GM21619 (cell line): Measurements from ENCODE around the gene KRT76.
"Not testable (repeated sequence)": the region's sequence is repeated elsewhere in the genome, so short reads cannot be mapped to it uniquely, and the experiment has no call there.

Experiments used
- ATAC-seq: cut with Tn5 transposase; IDR thresholded peaks from one replicate; pipeline ENCODE4 v1.9.1; 2021; ENCODE audit not compliant: unreplicated experiment

Gene KRT76

GRCh38 chr12:52797529-52797894 is 20.4 kb upstream of the KRT76 start:
- ATAC-seq, result no peak

GRCh38 chr12:52796839-52797528 is 19.8 kb upstream of the KRT76 start:
- no peak for ATAC-seq

- ATAC-seq, result no peak
These were observed 19.3 kb upstream of the KRT76 start for GRCh38 chr12:52796429-52796794.

- ATAC-seq, result no peak
These were observed 18.7 kb upstream of the KRT76 start, which contains the start of gene KRT3 for GRCh38 chr12:52795694-52796428. Gene KRT3, minus strand, starts transcription at chr12:52796117. Its CDS starts 75 bp downstream, at chr12:52796042.

- not testable (repeated sequence) for ATAC-seq
These were observed 18.2 kb upstream of the KRT76 start for GRCh38 chr12:52795332-52795674.

GRCh38 chr12:52794479-52795331 is 17.6 kb upstream of the KRT76 start:
- ATAC-seq, result no peak

GRCh38 chr12:52792185-52793029 is 15.3 kb upstream of the KRT76 start:
- no peak for ATAC-seq

GRCh38 chr12:52791271-52792184 is 14.4 kb upstream of the KRT76 start:
- ATAC-seq, result no peak

GRCh38 chr12:52790427-52791270 is 13.5 kb upstream of the KRT76 start:
- no peak for ATAC-seq

- ATAC-seq, result no peak
These were observed 12.7 kb upstream of the KRT76 start for GRCh38 chr12:52789637-52790426.

- no peak for ATAC-seq
These were observed 11.9 kb upstream of the KRT76 start for GRCh38 chr12:52788876-52789636.

- ATAC-seq, result no peak
These were observed 11.2 kb upstream of the KRT76 start for GRCh38 chr12:52788192-52788875.

- no peak for ATAC-seq
These were observed 10.4 kb upstream of the KRT76 start for GRCh38 chr12:52787324-52788191.

- ATAC-seq, result no peak
These were observed 7.8 kb upstream of the KRT76 start for GRCh38 chr12:52784909-52785308.

GRCh38 chr12:52783563-52784316 is 6.6 kb upstream of the KRT76 start:
- ATAC-seq, result no peak
